Peyer's patch (tissue), 4 donors: Measurements from ENCODE around the gene AP5S1.

Experiments used
- POLR2A ChIP-seq, 2 donors: fragments of 450-650 bp; IDR thresholded peaks; one replicate each; pipeline ENCODE4 v1.5.1; 2017; ENCODE audit warnings: antibody characterized with exemption in 2 of 2, mild to moderate bottlenecking in 2 of 2, moderate library complexity in 2 of 2
- TF ChIP-seq, protein P1 (sequence below), 6 experiments: fragments of 450-650 bp in 4 of 6; fragments of 200-600 bp in 2 of 6; sonication (generic) in 1 of 6; IDR thresholded peaks; one replicate each; pipeline ENCODE4 v1.5.1; 2017 to 2019; ENCODE audit warnings: antibody characterized with exemption in 6 of 6, mild to moderate bottlenecking in 3 of 6, moderate library complexity in 1 of 6

- TF ChIP-seq, protein P1, sequence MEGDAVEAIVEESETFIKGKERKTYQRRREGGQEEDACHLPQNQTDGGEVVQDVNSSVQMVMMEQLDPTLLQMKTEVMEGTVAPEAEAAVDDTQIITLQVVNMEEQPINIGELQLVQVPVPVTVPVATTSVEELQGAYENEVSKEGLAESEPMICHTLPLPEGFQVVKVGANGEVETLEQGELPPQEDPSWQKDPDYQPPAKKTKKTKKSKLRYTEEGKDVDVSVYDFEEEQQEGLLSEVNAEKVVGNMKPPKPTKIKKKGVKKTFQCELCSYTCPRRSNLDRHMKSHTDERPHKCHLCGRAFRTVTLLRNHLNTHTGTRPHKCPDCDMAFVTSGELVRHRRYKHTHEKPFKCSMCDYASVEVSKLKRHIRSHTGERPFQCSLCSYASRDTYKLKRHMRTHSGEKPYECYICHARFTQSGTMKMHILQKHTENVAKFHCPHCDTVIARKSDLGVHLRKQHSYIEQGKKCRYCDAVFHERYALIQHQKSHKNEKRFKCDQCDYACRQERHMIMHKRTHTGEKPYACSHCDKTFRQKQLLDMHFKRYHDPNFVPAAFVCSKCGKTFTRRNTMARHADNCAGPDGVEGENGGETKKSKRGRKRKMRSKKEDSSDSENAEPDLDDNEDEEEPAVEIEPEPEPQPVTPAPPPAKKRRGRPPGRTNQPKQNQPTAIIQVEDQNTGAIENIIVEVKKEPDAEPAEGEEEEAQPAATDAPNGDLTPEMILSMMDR (IDR thresholded peaks at IDR 0.05) = peak in 5 of 6 experiments; percentile 29 to 84 (median 80)
- TF ChIP-seq POLR2A (IDR thresholded peaks at IDR 0.05) = peak in 1 of 2 donors; percentile 14
These were observed 1.9 kb upstream of the AP5S1 start for GRCh38 chr20:3818155-3819151.
